ENCODE results near the gene PTPRD.
"Not testable (repeated sequence)": the region's sequence is repeated elsewhere in the genome, so short reads cannot be mapped to it uniquely, and the experiment has no call there.

PTPRD gene

DNA sequence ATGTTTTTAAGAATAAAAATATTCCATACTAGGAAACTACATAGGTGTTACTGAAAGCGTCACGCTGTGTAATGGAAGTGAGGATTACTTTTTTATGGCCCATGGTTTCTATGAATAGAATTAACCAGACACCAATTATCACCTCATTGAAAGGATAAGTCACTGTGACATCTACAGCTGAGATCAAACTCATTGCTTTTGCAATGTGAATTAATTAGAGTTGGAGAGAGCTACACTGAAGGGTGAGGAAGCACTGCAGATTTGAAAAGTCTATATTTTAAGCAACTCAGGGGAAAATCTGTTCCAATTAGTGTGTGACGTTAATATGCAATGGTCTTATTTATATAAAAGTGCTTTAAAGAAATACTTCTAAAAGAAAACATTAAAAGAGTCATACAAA, 1513.2 kb downstream of the PTPRD start:
- DNase-seq (ENCODE audit: extremely low read depth in 1 of 2, low read depth in 1 of 2), result no peak

- not testable (repeated sequence) for DNase-seq (ENCODE audit: extremely low read depth in 1 of 2, low read depth in 1 of 2)
These were observed 1515.5 kb downstream of the PTPRD start for GRCh38 chr9:9097254-9097653.

GRCh38 chr9:9091387-9091786, 1521.4 kb downstream of the PTPRD start:
- DNase-seq (ENCODE audit: extremely low read depth in 1 of 2, low read depth in 1 of 2), result no peak

DNA sequence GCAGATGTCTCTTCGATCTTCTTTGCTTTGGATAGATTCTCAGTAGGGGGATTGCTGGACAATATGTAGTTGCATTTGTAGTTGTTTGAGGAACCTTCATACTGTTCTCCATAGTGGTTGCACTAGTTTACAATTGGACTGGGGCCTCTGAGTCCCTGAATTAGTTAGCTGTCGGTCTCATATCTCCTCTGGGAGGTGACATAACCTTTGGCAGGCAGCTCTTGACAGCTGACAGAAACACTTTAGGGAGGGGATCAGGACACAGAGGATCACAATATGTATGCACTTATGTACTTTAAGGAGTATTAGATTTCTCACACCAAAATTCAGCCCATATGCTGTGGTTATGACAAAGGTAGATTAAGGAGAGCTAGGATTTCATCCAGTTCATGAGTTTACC, 1533.3 kb downstream of the PTPRD start:
- DNase-seq (ENCODE audit: extremely low read depth in 1 of 2, low read depth in 1 of 2), result no peak

DNA sequence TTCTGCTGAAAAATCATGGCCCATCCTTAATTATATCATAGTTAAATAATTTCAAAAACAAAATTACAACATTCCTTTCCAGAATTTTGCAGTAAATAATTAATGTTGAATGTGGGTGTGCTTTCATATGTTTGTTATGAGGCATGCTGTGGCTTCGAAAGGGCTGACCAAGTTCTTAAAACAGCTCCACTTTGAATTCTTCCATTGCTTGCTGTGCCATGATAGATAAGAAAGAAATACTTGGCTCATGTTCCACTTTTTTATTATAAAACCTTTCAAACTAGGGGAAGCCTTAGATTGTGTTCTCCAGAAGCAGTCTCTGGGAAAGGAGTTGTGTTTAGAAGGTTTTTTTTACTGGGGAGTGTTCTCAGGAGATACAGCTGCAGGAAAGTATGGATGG, 1534.5 kb downstream of the PTPRD start:
- no peak for DNase-seq (ENCODE audit: extremely low read depth in 1 of 2, low read depth in 1 of 2)

GRCh38 chr9:9061627-9062026, 1551.2 kb downstream of the PTPRD start:
- DNase-seq (ENCODE audit: extremely low read depth in 1 of 2, low read depth in 1 of 2), result no peak

DNA sequence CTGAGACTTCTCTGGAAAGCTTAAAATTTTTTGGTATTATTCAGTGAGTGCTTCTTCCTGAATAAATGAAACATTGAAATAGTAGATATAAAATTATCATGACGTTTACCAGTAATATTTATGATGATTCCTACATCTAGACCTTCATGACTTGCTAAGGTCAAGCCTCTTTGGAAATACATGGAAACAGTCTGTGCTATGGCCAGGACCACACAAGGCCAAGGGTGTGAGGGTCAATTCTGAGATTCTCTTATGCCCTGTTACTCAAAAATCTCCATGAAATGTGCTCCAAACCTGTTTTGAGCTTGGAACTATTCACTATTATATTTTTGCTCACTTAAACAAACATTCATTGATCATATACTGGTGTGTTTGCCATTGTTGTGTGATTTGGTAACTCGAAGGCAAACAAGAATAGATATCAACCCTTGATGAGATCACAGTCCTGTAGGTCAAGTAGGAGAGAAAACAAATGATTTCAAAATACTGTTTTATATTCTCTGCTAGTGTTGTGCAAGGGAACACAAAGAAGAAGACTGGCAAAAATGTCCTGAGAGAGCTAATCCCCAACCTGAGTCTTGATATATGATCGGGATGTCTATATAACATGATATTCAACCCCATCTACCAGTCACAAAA, 1558.3 kb downstream of the PTPRD start:
- DNase-seq (ENCODE audit: extremely low read depth in 1 of 2, low read depth in 1 of 2), result no peak

DNA sequence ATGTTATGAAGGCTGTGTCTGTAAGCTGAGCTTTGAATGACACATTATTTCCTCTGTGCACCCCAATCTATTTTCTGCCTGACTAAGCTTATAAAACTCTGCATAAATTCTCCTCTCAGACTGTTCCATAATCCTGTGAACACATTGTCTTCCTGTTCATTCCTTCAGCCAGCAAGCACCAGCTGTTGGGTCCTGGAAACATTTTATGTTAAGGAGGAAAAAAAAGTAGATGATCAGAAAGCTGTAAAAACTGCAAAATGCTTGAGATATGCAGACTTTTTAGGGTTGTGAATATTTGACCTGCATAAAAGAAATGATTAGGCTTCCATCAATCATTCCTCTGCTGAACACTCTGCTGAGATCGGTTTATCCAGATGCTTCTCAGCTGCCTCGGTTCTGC, 1567.2 kb downstream of the PTPRD start:
- DNase-seq (ENCODE audit: extremely low read depth in 1 of 2, low read depth in 1 of 2), result no peak

DNA sequence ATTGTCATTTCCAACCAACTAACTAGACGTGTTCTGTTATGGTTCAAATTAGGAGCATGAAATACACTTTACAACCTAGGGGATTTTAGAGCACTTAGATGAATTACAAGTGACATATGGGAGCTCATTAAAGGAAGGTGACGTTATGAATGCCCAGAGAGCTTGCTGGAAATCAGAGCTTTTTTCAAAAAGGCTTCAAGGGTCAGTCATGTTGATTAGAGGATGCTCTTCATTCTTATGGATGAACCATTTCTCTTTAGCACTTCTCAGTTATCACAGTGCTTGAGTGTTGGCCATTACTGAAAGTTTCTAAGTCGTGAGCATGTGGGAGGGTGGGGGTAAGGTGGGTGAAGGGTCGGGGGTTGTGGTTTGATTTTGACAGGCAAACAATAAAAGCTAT, 1567.7 kb downstream of the PTPRD start:
- DNase-seq (ENCODE audit: extremely low read depth in 1 of 2, low read depth in 1 of 2), result no peak

DNA sequence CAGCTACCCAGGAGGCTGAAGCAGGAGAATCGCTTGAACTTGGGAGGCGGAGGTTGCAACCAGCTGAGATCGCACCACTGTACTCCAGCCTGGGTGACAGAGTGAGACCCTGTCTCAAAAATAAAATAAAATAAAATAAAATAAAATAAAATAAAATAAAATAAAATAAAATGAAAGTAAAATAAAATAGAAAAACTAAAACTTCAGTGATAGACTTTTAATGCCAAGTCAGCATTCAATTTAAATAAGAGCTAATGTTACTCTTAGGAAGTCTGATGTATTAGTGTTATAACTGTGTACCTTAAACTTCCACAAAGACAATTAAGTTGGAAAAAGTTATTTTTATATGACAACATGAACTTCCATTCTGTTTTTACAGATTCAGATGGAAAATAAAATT, 1569.0 kb downstream of the PTPRD start:
- not testable (repeated sequence) for DNase-seq (ENCODE audit: extremely low read depth in 1 of 2, low read depth in 1 of 2)

- DNase-seq (ENCODE audit: extremely low read depth in 1 of 2, low read depth in 1 of 2), result no peak
These were observed 1571.0 kb downstream of the PTPRD start for GRCh38 chr9:9041756-9042155.

GRCh38 chr9:9033022-9033421, 1579.8 kb downstream of the PTPRD start:
- DNase-seq (ENCODE audit: extremely low read depth in 1 of 2, low read depth in 1 of 2), result no peak

- no peak for DNase-seq (ENCODE audit: extremely low read depth in 1 of 2, low read depth in 1 of 2)
These were observed 1596.2 kb downstream of the PTPRD start for GRCh38 chr9:9016597-9016996.

DNA sequence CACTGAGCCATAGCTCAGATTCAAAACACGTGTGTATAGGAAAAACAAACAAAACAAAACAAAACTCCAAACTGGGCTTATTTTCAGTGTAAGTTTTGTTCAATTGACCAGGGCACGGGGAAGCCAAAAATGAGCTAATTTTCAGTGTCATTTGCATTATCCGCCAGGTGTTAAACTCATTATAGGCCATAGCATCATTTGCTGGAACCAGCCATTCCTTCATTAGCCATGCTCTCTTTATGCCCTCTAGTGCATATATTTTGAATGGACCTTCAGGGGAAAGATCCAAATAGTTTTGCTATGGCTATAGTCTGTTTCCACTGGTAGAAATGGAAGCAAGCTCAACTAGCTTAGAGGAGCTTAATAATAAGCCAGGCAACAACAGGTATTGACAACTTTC, 1608.0 kb downstream of the PTPRD start:
- no peak for DNase-seq (ENCODE audit: extremely low read depth in 1 of 2, low read depth in 1 of 2)

DNA sequence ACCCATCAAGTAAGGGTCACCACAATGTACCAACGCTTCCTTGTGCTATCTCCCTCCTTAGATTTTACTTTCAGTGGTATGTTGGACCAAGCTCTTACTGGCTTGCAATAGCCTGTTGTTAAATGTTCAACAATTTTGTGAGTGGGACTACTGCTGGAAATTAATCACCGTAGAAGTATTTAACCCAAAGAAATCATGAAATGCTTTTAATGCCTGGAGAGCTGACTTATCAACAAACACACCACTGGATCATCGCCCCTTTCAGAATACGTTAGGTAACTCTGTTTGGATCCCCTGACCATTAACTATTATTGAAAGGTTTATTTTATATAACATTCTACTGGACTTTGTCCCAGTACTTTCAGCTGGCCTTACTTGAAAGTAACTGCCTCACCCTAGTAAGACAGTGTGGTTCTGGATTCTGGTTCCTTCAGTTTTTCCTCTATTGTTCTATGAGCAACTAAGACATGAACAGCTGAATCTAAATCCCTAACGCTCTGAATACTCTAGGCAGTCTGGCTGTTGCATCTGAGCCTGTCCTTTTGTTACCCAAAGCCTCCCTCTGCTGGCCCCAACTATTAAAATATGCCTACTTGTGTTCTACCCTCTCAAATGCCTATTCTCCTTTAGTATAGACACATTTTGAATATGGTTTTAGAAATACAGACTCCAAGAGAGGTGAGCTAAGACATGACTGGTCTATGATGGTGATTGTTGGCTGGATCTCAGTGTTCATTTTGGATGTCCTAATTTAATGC, 1609.8 kb downstream of the PTPRD start:
- DNase-seq (ENCODE audit: extremely low read depth in 1 of 2, low read depth in 1 of 2), result no peak

DNA sequence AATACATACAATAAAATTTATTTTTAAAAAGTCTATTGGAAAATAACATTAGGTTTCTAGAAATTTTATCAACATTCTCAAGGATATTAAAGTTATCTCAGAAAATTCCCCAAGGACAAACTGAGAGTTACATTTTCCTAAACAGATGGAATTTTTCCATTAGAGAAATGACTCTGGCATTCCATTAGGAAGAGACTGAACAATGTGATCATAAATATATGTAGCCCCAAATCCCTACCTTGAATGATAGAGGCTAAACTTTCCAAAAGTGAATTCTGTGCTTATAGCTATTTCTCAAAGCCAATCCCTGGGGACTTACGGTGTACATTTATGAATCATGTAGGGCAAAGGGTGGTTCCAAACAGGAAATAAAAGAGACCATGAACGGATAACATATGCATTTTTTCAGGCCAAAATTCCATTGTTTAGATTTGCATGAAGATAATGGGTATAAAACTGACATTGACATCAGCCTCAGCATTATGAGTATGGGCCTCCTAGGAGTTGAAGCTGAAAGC, 1632.2 kb downstream of the PTPRD start:
- DNase-seq (ENCODE audit: extremely low read depth in 1 of 2, low read depth in 1 of 2), result no peak

GRCh38 chr9:8978334-8978733, 1634.5 kb downstream of the PTPRD start:
- no peak for DNase-seq (ENCODE audit: extremely low read depth in 1 of 2, low read depth in 1 of 2)

- not testable (repeated sequence) for DNase-seq (ENCODE audit: extremely low read depth in 1 of 2, low read depth in 1 of 2)
These were observed 1644.5 kb downstream of the PTPRD start for GRCh38 chr9:8968350-8968749.

- DNase-seq (ENCODE audit: extremely low read depth in 1 of 2, low read depth in 1 of 2), result no peak
These were observed 1648.9 kb downstream of the PTPRD start for GRCh38 chr9:8963885-8964284.

GRCh38 chr9:8962084-8962483, 1650.7 kb downstream of the PTPRD start:
- no peak for DNase-seq (ENCODE audit: extremely low read depth in 1 of 2, low read depth in 1 of 2)

DNA sequence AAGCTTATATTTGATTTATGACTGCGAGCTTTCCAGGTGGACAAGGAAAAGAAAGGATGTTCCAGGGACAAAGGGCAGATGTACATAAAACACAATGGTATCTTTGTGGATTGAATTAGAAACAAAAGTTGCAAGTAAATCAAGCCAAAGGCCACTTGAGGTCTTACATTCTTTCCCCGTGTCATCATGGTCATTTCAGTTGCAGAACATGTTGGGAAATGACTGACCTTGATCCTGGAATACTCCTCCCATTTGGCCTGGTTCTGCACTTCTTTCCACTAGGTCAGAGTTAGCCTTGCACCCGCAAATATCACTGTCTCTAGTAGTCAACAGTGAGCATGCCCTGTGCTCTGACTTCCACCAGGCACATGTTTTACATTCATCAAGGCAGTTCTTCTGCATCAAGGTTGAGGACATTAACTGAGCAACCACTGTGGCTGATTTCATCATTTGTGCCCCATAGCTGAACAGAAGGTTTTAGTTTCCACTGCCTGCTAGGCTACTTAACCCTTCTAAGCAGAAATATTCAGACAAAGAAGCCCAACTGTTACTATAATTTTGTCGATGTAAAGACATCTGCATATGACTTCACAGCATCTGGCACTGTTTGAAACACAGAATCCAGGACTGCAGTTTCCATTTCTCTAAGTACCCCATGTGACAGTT, 1651.5 kb downstream of the PTPRD start:
- DNase-seq (ENCODE audit: extremely low read depth in 1 of 2, low read depth in 1 of 2), result no peak

DNA sequence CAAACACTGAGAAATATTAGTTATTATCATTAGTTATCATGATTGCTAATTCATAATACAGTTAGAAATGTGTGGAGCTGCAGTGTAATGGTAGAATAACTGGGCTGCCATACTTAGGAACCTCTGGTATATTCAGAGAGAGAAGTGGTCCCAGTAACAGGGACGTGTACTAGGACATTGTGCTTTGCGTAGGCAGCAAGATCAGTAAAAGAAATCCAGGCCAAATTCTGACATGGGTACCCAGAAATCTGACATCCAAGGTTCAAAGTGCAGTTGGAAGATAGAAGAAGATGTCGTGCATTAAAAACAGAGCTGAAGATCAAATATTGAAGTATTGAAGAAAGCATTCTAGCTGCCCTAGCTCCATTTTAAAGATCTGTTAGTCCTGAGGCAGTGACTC, 1652.5 kb downstream of the PTPRD start:
- no peak for DNase-seq (ENCODE audit: extremely low read depth in 1 of 2, low read depth in 1 of 2)

All from activated CD8-positive, alpha-beta memory T cell treated with anti-CD3 and anti-CD28 coated beads for 1 hour (primary cell).